Activated CD4-positive, alpha-beta T cell treated with anti-CD3 and anti-CD28 coated beads, Interleukin-2, Interleukin-4, amounts not matched to agents 100 ng/mL and 50 ng/mL, durations not matched to agents 16 hours and 8 hours (primary cell): ENCODE data around the gene NLRC4.
"Not testable (repeated sequence)": the region's sequence is repeated elsewhere in the genome, so short reads cannot be mapped to it uniquely, and the experiment has no call there.

Experiments
- DNase-seq: peaks from one replicate; pipeline ENCODE4 v3.0.0-alpha.2; 2020; ENCODE audit warnings: low spot score

The NLRC4 gene

DNA sequence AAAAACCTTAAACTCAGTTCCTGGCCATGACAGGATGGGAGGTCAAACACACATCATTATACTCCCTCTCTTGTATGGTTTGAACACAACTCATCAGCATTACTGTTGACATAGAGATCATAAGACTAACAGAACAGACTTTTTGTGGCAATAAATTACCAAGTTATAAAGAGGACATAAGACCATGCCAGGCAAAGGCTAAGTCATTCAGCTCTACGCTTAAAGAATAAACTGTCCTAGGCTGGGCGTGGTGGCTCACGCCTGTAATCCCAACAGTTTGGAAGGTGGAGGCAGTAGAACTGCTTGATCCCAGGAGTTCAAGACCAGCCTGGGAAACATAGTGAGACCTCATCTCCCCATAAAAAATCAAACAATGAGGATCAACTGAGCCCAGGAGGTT is 16.4 kb downstream of the NLRC4 start:
- no peak for DNase-seq

- DNase-seq = no peak
Observed at GRCh38 chr2:32246911-32247310, 17.8 kb downstream of the NLRC4 start.

- DNase-seq = no peak
Observed at GRCh38 chr2:32242331-32242730, 22.4 kb downstream of the NLRC4 start.

- no peak for DNase-seq
Observed at GRCh38 chr2:32237996-32238395, 26.7 kb downstream of the NLRC4 start.

DNA sequence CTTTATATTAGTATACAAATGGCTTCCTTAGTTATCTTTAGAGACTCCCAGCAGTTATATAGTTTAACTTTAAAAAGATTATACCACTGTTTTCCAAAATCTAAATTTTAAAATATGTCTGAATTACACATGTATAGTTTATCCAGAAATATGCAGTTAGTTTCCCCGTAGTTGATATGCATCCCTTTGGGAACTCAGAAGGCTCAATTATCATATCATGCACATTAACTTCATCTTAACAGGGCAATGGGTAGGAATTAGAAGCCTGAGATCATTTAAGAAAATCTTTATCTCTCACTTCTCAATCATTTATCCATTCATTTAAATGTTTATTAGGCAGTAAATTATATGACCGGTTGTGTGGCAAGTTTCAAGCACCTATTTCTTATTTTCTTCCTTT is 27.2 kb downstream of the NLRC4 start:
- no peak for DNase-seq

- no peak for DNase-seq
Observed at GRCh38 chr2:32235315-32235714, 29.4 kb downstream of the NLRC4 start.

DNA sequence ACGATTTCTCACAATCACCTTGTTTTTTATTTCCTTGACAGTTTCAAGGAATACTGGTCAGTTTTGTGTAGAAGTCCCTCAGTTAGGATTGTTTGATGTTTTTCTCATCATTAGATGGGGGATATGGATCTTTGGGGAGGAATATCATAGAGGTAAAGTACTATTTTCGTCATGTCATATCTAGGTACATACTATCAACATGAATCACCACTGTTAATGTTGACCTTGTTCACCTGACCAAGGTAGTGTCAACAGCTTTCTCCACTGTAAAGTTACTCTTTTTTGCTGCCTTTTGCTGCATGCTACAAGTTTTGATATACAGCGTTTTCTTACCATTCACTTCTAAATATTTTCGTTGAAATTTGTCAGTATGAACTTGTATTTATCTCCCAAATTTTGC is 32.7 kb downstream of the NLRC4 start:
- no peak for DNase-seq

GRCh38 chr2:32229635-32230034 is 35.1 kb downstream of the NLRC4 start:
- DNase-seq = no peak

GRCh38 chr2:32228181-32228580 is 36.5 kb downstream of the NLRC4 start:
- no peak for DNase-seq

GRCh38 chr2:32227492-32227891 is 37.2 kb downstream of the NLRC4 start:
- DNase-seq = no peak

DNA sequence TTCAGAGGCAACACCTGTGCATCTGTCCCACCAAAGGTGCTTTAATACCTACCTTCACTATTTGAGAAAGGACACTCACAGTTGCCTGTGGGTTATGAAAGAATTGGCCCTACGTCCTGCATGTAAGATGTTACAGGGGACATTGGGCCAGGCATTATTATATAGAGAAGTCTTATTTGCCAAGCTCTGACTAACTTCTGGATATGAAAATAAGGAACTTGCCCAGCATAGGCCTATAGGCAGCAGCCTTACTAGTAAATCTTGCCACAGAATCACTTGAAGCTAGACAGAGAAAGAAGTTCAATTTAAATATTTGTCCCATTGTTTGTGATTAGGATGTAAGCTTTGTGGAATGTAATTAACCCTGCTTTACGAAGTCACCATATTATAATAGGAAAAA is 41.7 kb downstream of the NLRC4 start:
- no peak for DNase-seq

DNA sequence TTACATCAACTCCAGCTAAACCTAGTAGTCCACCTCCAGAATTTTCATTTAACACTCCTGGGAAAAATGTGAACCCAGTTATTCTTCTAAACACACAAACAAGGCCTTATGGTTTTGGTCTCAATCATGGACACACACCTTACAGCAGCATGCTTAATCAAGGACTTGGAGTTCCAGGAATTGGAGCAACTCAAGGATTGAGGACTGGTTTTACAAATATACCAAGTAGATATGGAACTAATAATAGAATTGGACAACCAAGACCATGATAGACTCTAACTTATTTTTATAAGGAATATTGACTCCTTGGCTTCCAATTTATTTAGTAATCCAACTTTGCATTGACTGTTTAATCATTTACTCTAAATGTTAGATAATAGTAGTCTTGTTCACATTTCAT is 44.2 kb downstream of the NLRC4 start:
- DNase-seq = no peak

DNA sequence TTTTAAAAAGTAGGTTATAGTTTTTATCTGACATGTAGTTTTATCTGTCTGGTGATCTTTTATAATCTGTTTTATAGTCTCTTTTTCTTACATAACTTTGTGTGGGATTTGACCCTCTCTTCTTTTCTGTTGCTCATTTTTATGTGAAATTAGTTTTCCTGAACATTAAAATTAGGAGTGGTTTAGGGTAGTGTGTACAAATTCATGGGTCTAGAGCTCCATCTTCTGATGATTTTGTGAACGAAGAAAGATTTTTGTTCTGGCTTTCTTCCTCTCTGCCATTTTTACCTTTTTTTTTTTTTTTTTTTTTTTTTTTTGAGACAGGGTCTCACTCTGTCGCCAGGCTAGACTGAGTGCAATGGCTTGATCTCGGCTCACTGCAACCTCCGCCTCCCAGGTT is 52.4 kb downstream of the NLRC4 start:
- no peak for DNase-seq

- no peak for DNase-seq
Observed at GRCh38 chr2:32210767-32211408, 53.8 kb downstream of the NLRC4 start.

GRCh38 chr2:32203428-32203827 is 61.3 kb downstream of the NLRC4 start:
- not testable (repeated sequence) for DNase-seq

GRCh38 chr2:32200814-32201213 is 63.9 kb downstream of the NLRC4 start:
- DNase-seq = no peak

DNA sequence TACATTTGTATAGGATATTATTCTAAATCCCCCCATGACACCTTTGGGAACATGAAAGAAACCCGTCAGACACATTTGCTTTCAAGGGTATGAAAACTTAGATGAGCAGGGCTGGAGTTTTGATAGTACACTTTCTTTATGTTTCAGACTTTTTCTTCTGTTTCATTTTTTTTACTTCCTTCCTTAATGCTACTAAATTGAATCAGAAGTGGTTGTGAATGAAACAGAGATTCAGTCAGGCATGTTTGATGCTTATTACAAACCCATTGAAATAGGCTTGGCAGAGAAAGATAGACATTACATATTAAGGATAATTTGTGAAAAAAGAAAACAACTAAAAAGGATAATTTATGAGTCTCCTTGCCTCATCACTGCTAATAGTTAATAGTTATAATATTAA is 72.3 kb downstream of the NLRC4 start:
- peak; percentile 21 for DNase-seq

DNA sequence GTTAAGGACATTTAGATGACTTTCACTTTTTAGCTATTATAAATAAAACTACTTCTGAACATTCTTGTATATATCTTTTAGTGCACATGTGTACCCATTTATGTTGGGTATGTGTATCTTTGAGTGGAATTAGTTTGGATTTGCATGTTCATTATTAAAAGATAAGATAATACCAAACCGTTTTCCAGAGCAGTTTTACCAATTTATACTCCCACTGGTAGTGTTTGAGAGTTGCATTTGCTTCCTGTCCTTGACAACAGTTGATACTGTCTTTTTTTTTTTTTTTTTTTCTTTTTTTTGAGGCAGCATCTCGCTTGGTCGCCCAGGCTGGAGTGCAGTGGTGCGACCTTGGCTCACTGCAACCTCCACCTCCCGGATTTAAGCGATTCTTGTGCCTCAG is 75.7 kb downstream of the NLRC4 start:
- DNase-seq = no peak

- DNase-seq = no peak
Observed at GRCh38 chr2:32182667-32183066, 82.0 kb downstream of the NLRC4 start.
